HCT116 (cell line): ENCODE data around the gene TRIM29. TPM values are rescaled to one million over a fixed set of nuclear protein-coding genes. Genes with fewer than 3 reads are reported as not detected.

Experiments
- ATAC-seq: fragments of 200-7000 bp; cut with Tn5 transposase; 2 replicates; pipeline ENCODE4 v1.9.1; 2020; ENCODE audit warnings: mild to moderate bottlenecking, moderate library complexity
- BruUV-seq: library from RNA; stranded (reverse); fragments of 400-500 nt; replicated peaks from 2 replicates; lab custom pipeline; 2021; lab: Mats Ljungman, UMichigan
- CTCF ChIA-PET: fragments of 300-600 bp; sonication (Branson Sonifier 250); formaldehyde crosslinking; loops from one replicate; lab custom pipeline; 2021; ENCODE audit warnings: antibody characterized with exemption; lab: Charles Lee
- POLR2A ChIA-PET: fragments of 300-600, 350-600 bp; sonication (Branson Sonifier 250); formaldehyde crosslinking; loops from one replicate; lab custom pipeline; 2021; ENCODE audit warnings: antibody characterized with exemption; lab: Charles Lee
- RAD21 ChIA-PET, 2 experiments: fragments of 300-600 bp; sonication (Branson Sonifier 250); formaldehyde crosslinking; loops; one replicate each; lab custom pipeline; 2023; ENCODE audit warnings: low total read pairs in 2 of 2; ENCODE audit not compliant: uncharacterized antibody in 2 of 2, unreplicated experiment in 2 of 2, low non-redundant PET in 1 of 2; lab: Charles Lee
- DNase-seq: peaks from one replicate; pipeline ENCODE4 v3.0.0-alpha.2; 2010; ENCODE audit warnings: low read depth, low spot score
- H2AFZ ChIP-seq: fragments of 200-600 bp; shearing (Covaris generic), sonication (generic); 2 replicates; pipeline ENCODE4 v1.6.1; 2017; ENCODE audit warnings: low read depth, mixed run types, mixed read lengths, antibody characterized with exemption, low read length; ENCODE audit not compliant: poor library complexity, severe bottlenecking
- H3K27ac ChIP-seq: 2 replicates; pipeline ENCODE4 v1.5.1; 2012; ENCODE audit warnings: low read depth, low read length
- H3K27me3 ChIP-seq: fragments of 200-600 bp; sonication (generic); 2 replicates; pipeline ENCODE4 v1.6.1; 2016; ENCODE audit warnings: mixed run types, low read length, mixed read lengths; ENCODE audit not compliant: insufficient read depth
- H3K36me3 ChIP-seq, 2 experiments: fragments of 200-500 bp in 1 of 2; fragments of 200-600 bp in 1 of 2; sonication (Bioruptor generic) in 1 of 2; sonication (generic) in 1 of 2; 2 replicates each; pipeline versions ENCODE4 v1.5.1 to v1.6.1; 2014 to 2016; ENCODE audit warnings: low read length in 2 of 2, inconsistent platforms in 1 of 2, mixed read lengths in 1 of 2, mixed run types in 1 of 2; ENCODE audit not compliant: insufficient read depth in 2 of 2, control insufficient read depth in 1 of 2
- H3K4me1 ChIP-seq, 2 experiments: fragments of 200-600 bp in 1 of 2; sonication (generic) in 1 of 2; 2 replicates each; pipeline versions ENCODE4 v1.5.1 to v1.6.1; 2012 to 2017; ENCODE audit warnings: low read length in 2 of 2, inconsistent platforms in 1 of 2, mild to moderate bottlenecking in 1 of 2, mixed read lengths in 1 of 2, mixed run types in 1 of 2, moderate library complexity in 1 of 2; ENCODE audit not compliant: insufficient read depth in 2 of 2, control insufficient read depth in 1 of 2
- H3K4me2 ChIP-seq: fragments of 200-600 bp; sonication (generic); 2 replicates; pipeline ENCODE4 v1.6.1; 2017; ENCODE audit warnings: mixed run types, low read length, mixed read lengths
- H3K4me3 ChIP-seq, 2 experiments: fragments of 200-600 bp in 1 of 2; sonication (generic) in 1 of 2; replicated peaks in 1 of 2; 2 replicates each; pipeline ENCODE4 v1.5.1; 2011 to 2016; ENCODE audit warnings: low read length in 2 of 2, control low read depth in 1 of 2, low read depth in 1 of 2, mild to moderate bottlenecking in 1 of 2, mixed read lengths in 1 of 2, mixed run types in 1 of 2
- H3K79me2 ChIP-seq: fragments of 200-600 bp; sonication (generic); 2 replicates; pipeline ENCODE4 v1.6.1; 2017; ENCODE audit warnings: mild to moderate bottlenecking, mixed run types, low read length, moderate library complexity, mixed read lengths; ENCODE audit not compliant: insufficient read depth
- H3K9ac ChIP-seq: fragments of 200-600 bp; sonication (generic); 2 replicates; pipeline ENCODE4 v1.6.1; 2016; ENCODE audit warnings: low read length, mixed read lengths
- H3K9me2 ChIP-seq: fragments of 200-600 bp; sonication (generic), shearing (Covaris generic); 2 replicates; pipeline ENCODE4 v1.6.1; 2017; ENCODE audit warnings: mixed run types, mild to moderate bottlenecking, moderate library complexity; ENCODE audit not compliant: insufficient read depth
- H3K9me3 ChIP-seq, 2 experiments: fragments of 200-500 bp in 1 of 2; fragments of 200-600 bp in 1 of 2; sonication (Bioruptor generic) in 1 of 2; sonication (generic) in 1 of 2; 2 replicates each; pipeline ENCODE4 v1.6.1; 2014 to 2017; ENCODE audit warnings: low read length in 2 of 2, mixed read lengths in 2 of 2, inconsistent platforms in 1 of 2, low read depth in 1 of 2, mild to moderate bottlenecking in 1 of 2, mixed run types in 1 of 2, moderate library complexity in 1 of 2; ENCODE audit not compliant: control insufficient read depth in 1 of 2, insufficient read depth in 1 of 2
- H4K20me1 ChIP-seq: fragments of 200-600 bp; sonication (generic), shearing (Covaris generic); 2 replicates; pipeline ENCODE4 v1.6.1; 2017; ENCODE audit warnings: mixed run types, mild to moderate bottlenecking, moderate library complexity; ENCODE audit not compliant: insufficient read depth
- CBX3 ChIP-seq: IDR thresholded peaks from 2 replicates; pipeline ENCODE4 v1.6.1; 2012; ENCODE audit warnings: low read depth
- EGR1 ChIP-seq: IDR thresholded peaks from 2 replicates; pipeline ENCODE4 v1.6.1; 2012; ENCODE audit warnings: low read depth
- ELF1 ChIP-seq: IDR thresholded peaks from 2 replicates; pipeline ENCODE4 v1.6.1; 2012; ENCODE audit warnings: low read depth, borderline replicate concordance
- EZH2 ChIP-seq: fragments of 200-600 bp; sonication (generic); IDR thresholded peaks from 2 replicates; pipeline ENCODE4 v1.6.1; 2017; ENCODE audit warnings: antibody characterized with exemption, mixed run types
- FOSL1 ChIP-seq: IDR thresholded peaks from 2 replicates; pipeline ENCODE4 v1.6.1; 2012; ENCODE audit warnings: low read depth
- POLR2A ChIP-seq: IDR thresholded peaks from 2 replicates; pipeline ENCODE4 v1.7.0; 2011; ENCODE audit warnings: borderline replicate concordance; ENCODE audit not compliant: insufficient read depth, insufficient read length; ENCODE audit errors: extremely low read depth
- POLR2AphosphoS5 ChIP-seq: IDR thresholded peaks from 2 replicates; pipeline ENCODE4 v1.6.1; 2011; ENCODE audit warnings: mild to moderate bottlenecking, low read depth, low read length, moderate library complexity
- RAD21 ChIP-seq: IDR thresholded peaks from 2 replicates; pipeline ENCODE4 v1.6.1; 2012; ENCODE audit warnings: low read depth, mild to moderate bottlenecking
- REST ChIP-seq: IDR thresholded peaks from 2 replicates; pipeline ENCODE4 v1.6.1; 2012; ENCODE audit warnings: low read depth
- SIN3A ChIP-seq: IDR thresholded peaks from 2 replicates; pipeline ENCODE4 v1.6.1; 2012; ENCODE audit warnings: low read depth
- SP1 ChIP-seq: IDR thresholded peaks from 2 replicates; pipeline ENCODE4 v1.6.1; 2012; ENCODE audit warnings: low read depth
- SRF ChIP-seq: IDR thresholded peaks from 2 replicates; pipeline ENCODE4 v1.6.1; 2012; ENCODE audit warnings: low read depth
- TCF7L2 ChIP-seq: IDR thresholded peaks from 2 replicates; pipeline ENCODE4 v1.7.0; 2011; ENCODE audit warnings: borderline replicate concordance, inconsistent platforms; ENCODE audit not compliant: insufficient read depth, insufficient read length; ENCODE audit errors: extremely low read depth
- ZBTB33 ChIP-seq: IDR thresholded peaks from 2 replicates; pipeline ENCODE4 v1.6.1; 2011; ENCODE audit warnings: mild to moderate bottlenecking, low read length, moderate library complexity; ENCODE audit not compliant: insufficient replicate concordance; ENCODE audit errors: extremely low read depth
- ZFX ChIP-seq: fragments of 450-650 bp; IDR thresholded peaks from 2 replicates; pipeline ENCODE4 v1.6.1; 2017
- intact Hi-C: fragments of 100-400 bp; cut with micrococcal nuclease; formaldehyde crosslinking; loops from 2 replicates; pipeline ENCODE4 v1.10.0; 2022
- total RNA-seq: library from RNA; stranded (reverse); gene quantifications from one replicate; pipeline ENCODE4 v1.2.1, GENCODE V29; 2021; ENCODE audit not compliant: unreplicated experiment
- TF ChIP-seq, protein P1 (sequence below), 3 experiments: fragments of 200-600 bp in 1 of 3; sonication (generic) in 1 of 3; IDR thresholded peaks in 2 of 3; conservative IDR thresholded peaks in 1 of 3; 2 replicates each; pipeline ENCODE4 v1.5.1; 2012 to 2017; ENCODE audit warnings: low read depth in 2 of 3, low read length in 2 of 3, antibody characterized with exemption in 1 of 3, borderline replicate concordance in 1 of 3, control low read depth in 1 of 3, mild to moderate bottlenecking in 1 of 3, mixed read lengths in 1 of 3, mixed run types in 1 of 3, moderate library complexity in 1 of 3; ENCODE audit not compliant: insufficient read depth in 1 of 3

Gene TRIM29
- total RNA-seq, 1 experiment from 2014 or later: 0.54 TPM

- no peaks in the 10 kb centered on the region for H3K79me2 ChIP-seq
- H3K4me2 ChIP-seq: no peak overlapping the region
- H4K20me1 ChIP-seq: no peaks in the 10 kb centered on the region
- no TSS peak for BruUV-seq
- peaks cover 9 to 20% of the 10 kb centered on the region in 2 experiments for H3K4me1 ChIP-seq
- ATAC-seq: no peak
- H2AFZ ChIP-seq: no peak overlapping the region
- H3K9me2 ChIP-seq: no peaks in the 10 kb centered on the region
- H3K9ac ChIP-seq: no peak overlapping the region
- DNase-seq: no peak
- H3K27me3 ChIP-seq: no peaks in the 10 kb centered on the region; the same call in 1 of the 2 replicates
- ChIA-PET RAD21 (no interaction called here), CTCF (no interaction called here), POLR2A (no interaction called here)
- no peak overlapping the region for H3K4me3 ChIP-seq
- no peak overlapping the region for H3K27ac ChIP-seq
- no peaks in the 10 kb centered on the region for H3K9me3 ChIP-seq
- no peaks in the 10 kb centered on the region for H3K36me3 ChIP-seq
- intact Hi-C loops: no loop called here
- TF ChIP-seq ZBTB33 (no peak), POLR2AphosphoS5 (no peak), ZFX (no peak), SRF (no peak), EZH2 (no peak), SIN3A (no peak), ELF1 (no peak), TCF7L2 (no peak), POLR2A (no peak), EGR1 (no peak), FOSL1 (no peak), CBX3 (no peak), SP1 (no peak), REST (no peak), RAD21 (no peak)
- TF ChIP-seq, protein P1, sequence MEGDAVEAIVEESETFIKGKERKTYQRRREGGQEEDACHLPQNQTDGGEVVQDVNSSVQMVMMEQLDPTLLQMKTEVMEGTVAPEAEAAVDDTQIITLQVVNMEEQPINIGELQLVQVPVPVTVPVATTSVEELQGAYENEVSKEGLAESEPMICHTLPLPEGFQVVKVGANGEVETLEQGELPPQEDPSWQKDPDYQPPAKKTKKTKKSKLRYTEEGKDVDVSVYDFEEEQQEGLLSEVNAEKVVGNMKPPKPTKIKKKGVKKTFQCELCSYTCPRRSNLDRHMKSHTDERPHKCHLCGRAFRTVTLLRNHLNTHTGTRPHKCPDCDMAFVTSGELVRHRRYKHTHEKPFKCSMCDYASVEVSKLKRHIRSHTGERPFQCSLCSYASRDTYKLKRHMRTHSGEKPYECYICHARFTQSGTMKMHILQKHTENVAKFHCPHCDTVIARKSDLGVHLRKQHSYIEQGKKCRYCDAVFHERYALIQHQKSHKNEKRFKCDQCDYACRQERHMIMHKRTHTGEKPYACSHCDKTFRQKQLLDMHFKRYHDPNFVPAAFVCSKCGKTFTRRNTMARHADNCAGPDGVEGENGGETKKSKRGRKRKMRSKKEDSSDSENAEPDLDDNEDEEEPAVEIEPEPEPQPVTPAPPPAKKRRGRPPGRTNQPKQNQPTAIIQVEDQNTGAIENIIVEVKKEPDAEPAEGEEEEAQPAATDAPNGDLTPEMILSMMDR (IDR thresholded peaks at IDR 0.05 in 2 of 3, conservative IDR thresholded peaks at IDR 0.05 in 1 of 3; ENCODE audit: borderline replicate concordance in 1 of 3, insufficient read depth in 1 of 3, low read depth in 2 of 3, low read length in 2 of 3): no peak
Observed at GRCh38 chr11:120128392-120129119, 9.4 kb downstream of the TRIM29 start.
